ENCODE results near the gene DLGAP1.

The DLGAP1 gene

GRCh38 chr18:4284528-4284927 lies 170.6 kb downstream of the DLGAP1 start:
- H2AFZ ChIP-seq (ENCODE audit: low read depth, low read length, severe bottlenecking), result no peak overlapping the region
- no peaks in the 10 kb centered on the region for H3F3A ChIP-seq (ENCODE audit: insufficient read depth)
- H3K4me3 ChIP-seq (ENCODE audit: insufficient read depth, low read length, poor library complexity, severe bottlenecking), result no peak overlapping the region
- no peak overlapping the region for H3K27ac ChIP-seq (ENCODE audit: low read depth, low read length)
- no peaks in the 10 kb centered on the region for H4K20me1 ChIP-seq (ENCODE audit: low read depth, low read length)
- no peaks in the 10 kb centered on the region for H3K79me2 ChIP-seq (ENCODE audit: insufficient read depth, low read length)
- H3K9ac ChIP-seq (ENCODE audit: low read length), result no peak overlapping the region
- TF ChIP-seq CTCF (IDR thresholded peaks at IDR 0.05; ENCODE audit: insufficient read depth, low read length, poor library complexity, severe bottlenecking) (no peak), EZH2phosphoT487 (conservative IDR thresholded peaks at IDR 0.05; ENCODE audit: low read length) (no peak)
- no peak overlapping the region for H3K4me2 ChIP-seq (ENCODE audit: low read depth, low read length, poor library complexity, severe bottlenecking)
- H3K9me2 ChIP-seq (replicated peaks; ENCODE audit: insufficient read depth, low read length), result no peaks in the 10 kb centered on the region
- no peaks in the 10 kb centered on the region for H3K36me3 ChIP-seq (ENCODE audit: low read length)
- H3K9me3 ChIP-seq (ENCODE audit: insufficient read depth, low read length), result no peaks in the 10 kb centered on the region
- H3K27me3 ChIP-seq (ENCODE audit: low read length), result no peaks in the 10 kb centered on the region

- no peak overlapping the region for H2AFZ ChIP-seq (ENCODE audit: low read depth, low read length, severe bottlenecking)
- no peaks in the 10 kb centered on the region for H3K9me2 ChIP-seq (replicated peaks; ENCODE audit: insufficient read depth, low read length)
- no peaks in the 10 kb centered on the region for H3K36me3 ChIP-seq (ENCODE audit: low read length)
- H3K9ac ChIP-seq (ENCODE audit: low read length), result no peak overlapping the region
- no peaks in the 10 kb centered on the region for H3K9me3 ChIP-seq (ENCODE audit: insufficient read depth, low read length)
- no peaks in the 10 kb centered on the region for H3K27me3 ChIP-seq (ENCODE audit: low read length)
- TF ChIP-seq EZH2phosphoT487 (conservative IDR thresholded peaks at IDR 0.05; ENCODE audit: low read length), result no peak
- no peaks in the 10 kb centered on the region for H3F3A ChIP-seq (ENCODE audit: insufficient read depth)
- no peak overlapping the region for H3K4me3 ChIP-seq (ENCODE audit: insufficient read depth, low read length, poor library complexity, severe bottlenecking)
- no peaks in the 10 kb centered on the region for H3K79me2 ChIP-seq (ENCODE audit: insufficient read depth, low read length)
- H3K27ac ChIP-seq (ENCODE audit: low read depth, low read length), result no peak overlapping the region
- H4K20me1 ChIP-seq (ENCODE audit: low read depth, low read length), result no peaks in the 10 kb centered on the region
- no peak overlapping the region for H3K4me2 ChIP-seq (ENCODE audit: low read depth, low read length, poor library complexity, severe bottlenecking)
Measured at GRCh38 chr18:4283746-4284291, 171.3 kb downstream of the DLGAP1 start.

- TF ChIP-seq EZH2phosphoT487 (conservative IDR thresholded peaks at IDR 0.05; ENCODE audit: low read length) (no peak), CTCF (IDR thresholded peaks at IDR 0.05; ENCODE audit: insufficient read depth, low read length, poor library complexity, severe bottlenecking) (no peak)
- no peaks in the 10 kb centered on the region for H3F3A ChIP-seq (ENCODE audit: insufficient read depth)
- no peaks in the 10 kb centered on the region for H3K36me3 ChIP-seq (ENCODE audit: low read length)
- no peak overlapping the region for H3K27ac ChIP-seq (ENCODE audit: low read depth, low read length)
- no peaks in the 10 kb centered on the region for H4K20me1 ChIP-seq (ENCODE audit: low read depth, low read length)
- H3K27me3 ChIP-seq (ENCODE audit: low read length), result no peaks in the 10 kb centered on the region
- H3K4me3 ChIP-seq (ENCODE audit: insufficient read depth, low read length, poor library complexity, severe bottlenecking), result no peak overlapping the region
- no peak overlapping the region for H3K4me2 ChIP-seq (ENCODE audit: low read depth, low read length, poor library complexity, severe bottlenecking)
- H3K9ac ChIP-seq (ENCODE audit: low read length), result no peak overlapping the region
- no peaks in the 10 kb centered on the region for H3K79me2 ChIP-seq (ENCODE audit: insufficient read depth, low read length)
- H2AFZ ChIP-seq (ENCODE audit: low read depth, low read length, severe bottlenecking), result no peak overlapping the region
- H3K9me2 ChIP-seq (replicated peaks; ENCODE audit: insufficient read depth, low read length), result no peaks in the 10 kb centered on the region
- H3K9me3 ChIP-seq (ENCODE audit: insufficient read depth, low read length), result no peaks in the 10 kb centered on the region
Measured at GRCh38 chr18:4282954-4283353, 172.2 kb downstream of the DLGAP1 start.

GRCh38 chr18:4276953-4277585 lies 178.0 kb downstream of the DLGAP1 start:
- no peak overlapping the region for H2AFZ ChIP-seq (ENCODE audit: low read depth, low read length, severe bottlenecking)
- H3K27me3 ChIP-seq (ENCODE audit: low read length), result no peaks in the 10 kb centered on the region
- H3K79me2 ChIP-seq (ENCODE audit: insufficient read depth, low read length), result no peaks in the 10 kb centered on the region
- H3K4me3 ChIP-seq (ENCODE audit: insufficient read depth, low read length, poor library complexity, severe bottlenecking), result no peak overlapping the region
- H3K9me2 ChIP-seq (replicated peaks; ENCODE audit: insufficient read depth, low read length), result no peaks in the 10 kb centered on the region
- no peak overlapping the region for H3K27ac ChIP-seq (ENCODE audit: low read depth, low read length)
- TF ChIP-seq CTCF (IDR thresholded peaks at IDR 0.05; ENCODE audit: insufficient read depth, low read length, poor library complexity, severe bottlenecking), result no peak
- no peak for TF ChIP-seq EZH2phosphoT487 (conservative IDR thresholded peaks at IDR 0.05; ENCODE audit: low read length)
- no peak overlapping the region for H3K9ac ChIP-seq (ENCODE audit: low read length)
- no peak overlapping the region for H3K4me2 ChIP-seq (ENCODE audit: low read depth, low read length, poor library complexity, severe bottlenecking)
- H3F3A ChIP-seq (ENCODE audit: insufficient read depth), result no peaks in the 10 kb centered on the region
- H4K20me1 ChIP-seq (ENCODE audit: low read depth, low read length), result no peaks in the 10 kb centered on the region
- H3K36me3 ChIP-seq (ENCODE audit: low read length), result no peaks in the 10 kb centered on the region
- no peaks in the 10 kb centered on the region for H3K9me3 ChIP-seq (ENCODE audit: insufficient read depth, low read length)
